NCI-H526 (cell line): ENCODE results near the gene SLU7.

Source experiments
- DNase-seq, 2 experiments: peaks; one replicate each; lab custom pipeline; 2025; lab: John Stamatoyannopoulos, UW

Gene SLU7

GRCh38 chr5:160418561-160419457 is at the start of gene SLU7:
Gene SLU7 (minus strand): TSS chr5:160419081. CDS start chr5:160415294, 3,787 bp downstream.
- DNase-seq: peak; percentile 70 to 89

DNA sequence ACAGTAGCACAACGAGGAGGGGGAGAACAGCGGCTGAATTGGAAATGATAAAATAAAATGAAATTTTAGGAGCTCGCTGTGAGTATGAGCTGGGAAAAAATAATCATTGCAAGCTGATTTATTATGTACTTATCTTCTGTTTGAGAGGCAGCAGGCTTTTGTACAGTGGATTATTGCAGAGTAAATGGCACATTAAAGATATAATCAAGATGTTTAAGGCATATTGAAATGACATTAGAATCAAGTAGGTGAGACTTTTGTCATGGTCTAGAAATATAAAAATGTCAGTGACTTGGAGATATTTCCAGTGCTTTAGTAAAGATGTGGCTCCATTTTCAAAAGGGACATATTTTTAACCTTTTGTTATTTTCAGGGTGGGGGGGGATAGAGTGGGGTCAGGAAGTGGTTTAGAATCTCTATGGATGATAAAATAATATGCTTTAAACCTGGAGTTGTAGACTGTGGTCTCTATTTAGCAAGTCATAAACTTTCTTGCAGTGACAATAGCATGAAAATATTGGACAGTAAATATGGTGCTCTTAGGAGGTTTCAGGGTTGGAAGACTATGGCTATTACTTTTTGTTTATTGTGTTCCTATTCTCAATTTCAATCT is 49.6 kb upstream of the SLU7 start:
- no peak for DNase-seq

DNA sequence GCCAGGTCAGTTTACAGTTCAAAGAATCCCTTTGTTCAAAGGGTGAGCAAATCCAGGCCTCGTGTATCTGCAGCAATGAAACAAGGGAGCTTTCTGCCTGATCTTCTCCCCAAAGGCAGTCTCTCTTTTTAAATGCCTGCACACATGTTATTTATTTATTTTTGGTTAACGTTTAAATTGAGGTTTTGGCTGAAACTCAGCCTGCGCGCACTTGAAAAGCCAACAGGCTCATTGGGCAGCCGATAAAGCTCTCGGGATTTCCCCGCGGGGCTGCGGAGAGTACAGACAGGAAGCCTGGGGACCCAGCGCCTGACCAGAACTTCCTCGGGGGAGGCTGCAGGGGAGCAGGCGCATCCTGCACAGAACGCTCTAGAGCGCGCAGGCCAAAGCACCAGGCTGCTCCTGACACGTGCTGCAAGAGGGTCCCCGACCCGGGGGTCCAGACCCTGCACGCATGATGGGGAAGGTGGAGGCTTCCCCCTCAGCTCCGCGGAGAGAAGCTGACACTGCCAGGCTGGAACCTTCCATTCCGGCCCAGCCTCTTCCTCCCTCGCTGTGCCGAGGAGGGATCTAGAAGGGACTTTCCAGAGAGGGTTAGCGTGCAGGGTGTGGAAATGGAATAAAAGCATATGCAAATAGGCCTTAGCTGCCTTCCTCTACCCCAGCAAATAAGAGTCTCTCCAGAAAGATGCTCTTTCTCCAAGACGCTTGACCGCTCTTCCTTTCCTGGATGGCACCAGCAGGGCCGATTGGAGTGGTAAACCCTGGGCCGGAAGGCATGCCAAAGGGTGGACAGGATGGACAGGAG is 48.9 kb upstream of the SLU7 start:
- no peak for DNase-seq

- DNase-seq: no peak
These were observed 48.1 kb upstream of the SLU7 start for GRCh38 chr5:160466889-160467554.

DNA sequence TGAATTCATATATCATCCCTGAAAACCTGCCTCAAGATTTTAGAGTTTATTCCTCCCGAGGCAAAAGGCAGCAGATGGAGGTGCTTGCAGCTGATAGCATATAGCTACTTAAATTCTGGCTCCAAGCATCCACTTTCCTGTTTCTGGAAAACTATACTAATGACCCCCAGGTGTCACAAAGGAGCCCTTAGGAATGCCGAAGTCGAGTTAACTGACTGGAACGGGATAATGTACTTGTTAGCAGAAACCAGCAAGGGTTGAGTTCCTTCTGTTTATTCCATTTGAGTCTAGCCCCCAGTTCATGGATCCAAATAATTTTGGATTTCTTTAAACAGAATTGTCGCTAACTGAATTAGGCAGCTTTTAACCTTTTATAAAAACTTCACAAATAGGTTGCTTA is 47.2 kb upstream of the SLU7 start:
- no peak for DNase-seq

DNA sequence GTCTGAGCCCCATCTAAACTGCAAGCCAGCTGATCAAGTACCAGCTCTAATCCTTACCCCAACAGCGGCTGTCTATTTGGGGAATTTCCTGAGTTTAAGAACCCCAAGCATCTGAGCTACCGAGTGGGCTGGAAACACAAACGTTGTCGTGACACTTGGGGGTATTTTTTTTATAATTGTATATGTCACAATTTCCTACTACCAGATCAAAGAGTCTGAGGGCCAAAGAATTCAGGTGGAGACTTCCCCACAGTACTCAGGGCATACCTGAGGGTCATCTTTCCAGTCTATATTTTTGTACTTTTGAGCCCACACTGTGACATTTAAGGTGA is 45.6 kb upstream of the SLU7 start:
- no peak for DNase-seq

DNA sequence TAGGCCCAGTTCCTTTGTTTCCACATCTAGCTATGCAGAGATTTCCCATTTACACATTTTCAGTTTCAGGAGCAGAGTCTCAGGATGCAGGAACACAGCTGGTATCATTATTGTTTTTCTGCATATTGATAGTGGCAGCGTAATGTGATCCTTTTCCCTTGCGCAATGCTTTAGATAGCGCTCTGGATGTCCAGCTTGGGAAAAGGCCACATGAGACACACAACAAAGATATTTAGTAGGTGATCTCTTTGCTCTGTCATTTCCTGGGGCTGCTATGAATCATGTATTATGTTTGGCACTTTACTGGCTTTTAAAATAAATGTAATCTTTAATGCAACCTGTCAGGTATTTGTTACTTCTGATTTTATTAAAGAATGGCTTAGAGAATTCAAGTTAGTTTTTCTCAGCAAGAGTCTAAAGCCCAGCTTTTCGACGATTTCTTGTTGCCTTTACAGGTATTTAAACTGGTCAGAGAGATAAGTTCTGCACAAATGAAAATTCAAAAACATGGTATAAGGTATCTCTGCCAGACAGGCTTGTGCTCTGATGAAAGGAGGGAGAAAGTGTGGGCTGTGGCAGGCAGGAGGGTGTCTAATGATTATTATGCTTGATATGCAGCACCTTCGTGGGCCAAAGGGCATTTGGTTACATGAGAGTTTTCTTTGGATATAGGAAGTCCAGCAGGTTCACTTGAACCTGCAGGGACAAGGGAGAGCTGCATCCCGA is 45.0 kb upstream of the SLU7 start:
- no peak for DNase-seq

GRCh38 chr5:160463227-160463626 is 44.3 kb upstream of the SLU7 start:
- no peak for DNase-seq

GRCh38 chr5:160462167-160462566 is 43.3 kb upstream of the SLU7 start:
- DNase-seq: no peak

GRCh38 chr5:160461378-160461777 is 42.5 kb upstream of the SLU7 start:
- no peak for DNase-seq

GRCh38 chr5:160460377-160461049 is 41.6 kb upstream of the SLU7 start:
- no peak for DNase-seq

- no peak for DNase-seq
These were observed 40.2 kb upstream of the SLU7 start for GRCh38 chr5:160458806-160459800.

DNA sequence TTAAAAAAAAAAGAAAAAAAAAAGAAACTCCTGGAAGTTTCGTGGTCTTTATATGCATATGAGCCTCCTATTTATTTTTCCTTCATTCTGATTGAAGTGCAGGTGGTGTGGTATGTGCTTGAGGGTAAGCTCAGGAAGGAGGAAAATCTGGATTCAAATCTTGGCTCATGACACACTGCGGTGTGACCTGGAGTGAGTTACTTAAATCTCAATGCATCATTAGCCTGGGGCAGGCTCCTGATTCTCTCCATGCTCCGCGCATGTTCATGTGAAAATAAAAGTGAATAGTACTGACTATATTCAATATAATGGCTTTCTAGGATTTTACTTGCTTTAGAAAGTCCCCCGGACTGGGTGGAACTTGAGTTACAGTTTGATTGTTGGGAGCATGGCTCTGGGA is 38.4 kb upstream of the SLU7 start:
- no peak for DNase-seq

GRCh38 chr5:160456480-160457177 is 37.7 kb upstream of the SLU7 start:
- no peak for DNase-seq

DNA sequence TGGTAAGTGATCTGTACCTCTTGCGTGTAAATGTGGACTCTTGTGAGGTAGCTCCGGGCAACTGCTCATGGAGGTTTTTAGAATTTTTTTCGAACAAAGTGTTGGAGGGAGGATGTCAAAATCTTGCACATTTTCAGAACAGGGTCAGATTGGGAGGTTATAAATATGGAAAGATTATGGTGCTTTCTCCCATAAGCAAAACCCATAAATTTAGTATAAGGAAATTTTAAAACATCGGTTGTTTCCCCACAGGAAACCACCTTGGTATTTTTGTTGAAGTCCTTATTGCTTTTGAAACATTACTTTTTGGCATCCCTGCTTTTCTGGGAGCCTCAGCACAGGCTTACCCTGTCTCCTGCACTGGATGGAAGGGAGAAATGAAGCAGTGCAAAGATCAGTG is 36.7 kb upstream of the SLU7 start:
- DNase-seq: no peak

DNA sequence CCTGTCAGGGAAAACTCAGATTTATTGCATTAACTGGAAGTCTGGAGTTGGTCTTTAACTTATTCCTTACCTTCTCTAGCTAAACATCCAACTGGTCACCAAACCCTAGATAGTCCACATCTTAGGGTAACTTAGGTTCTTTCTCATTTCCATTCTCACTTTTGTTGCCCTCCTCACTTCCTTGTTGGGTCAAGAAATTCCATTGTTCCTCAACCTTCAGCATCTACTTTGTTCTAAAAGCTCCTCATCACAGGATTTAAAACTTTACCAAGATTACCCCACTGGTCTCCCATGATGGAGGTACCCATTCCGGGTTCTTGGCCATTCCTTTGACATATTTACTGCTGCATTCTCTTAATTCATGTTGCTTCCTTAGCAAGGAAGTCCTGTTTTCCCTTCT is 34.9 kb upstream of the SLU7 start:
- DNase-seq: no peak

DNA sequence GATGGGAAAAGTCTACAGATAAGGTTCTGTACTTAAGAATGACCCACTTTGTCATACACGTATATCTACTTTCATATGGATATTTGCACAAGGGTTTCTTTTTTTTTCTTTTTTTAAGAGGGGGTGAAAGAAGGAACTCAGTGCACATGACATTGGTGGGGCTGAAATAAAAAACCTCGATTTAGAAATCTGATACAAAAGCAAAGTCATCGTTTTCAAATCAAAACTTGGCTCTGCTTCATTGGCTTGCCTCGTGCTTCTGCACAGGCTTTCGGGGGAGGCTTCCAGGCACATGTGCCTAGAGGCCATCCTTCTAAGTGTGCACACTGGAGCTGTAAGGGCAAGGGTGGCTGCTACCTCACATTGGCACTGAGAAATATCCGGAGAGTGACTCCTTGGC is 33.9 kb upstream of the SLU7 start:
- DNase-seq: no peak

DNA sequence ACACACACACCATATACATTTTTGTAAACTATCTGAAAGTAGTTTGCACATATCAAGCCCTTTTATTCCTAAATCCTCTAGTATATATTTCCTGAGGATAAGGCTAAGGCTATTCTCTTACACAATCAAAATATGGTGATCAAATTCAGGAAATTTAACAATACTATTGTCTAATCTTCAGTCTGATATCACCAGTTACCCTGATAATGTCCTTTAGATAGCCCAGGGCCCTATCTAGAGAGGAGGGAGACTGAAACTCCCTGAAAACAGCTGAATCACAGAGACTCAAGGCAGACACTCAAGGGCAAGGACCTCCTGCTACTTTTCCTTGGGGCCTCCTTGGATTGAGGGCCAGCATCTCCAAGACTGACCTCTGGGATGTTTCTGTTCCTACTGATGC is 33.2 kb upstream of the SLU7 start:
- DNase-seq: no peak

DNA sequence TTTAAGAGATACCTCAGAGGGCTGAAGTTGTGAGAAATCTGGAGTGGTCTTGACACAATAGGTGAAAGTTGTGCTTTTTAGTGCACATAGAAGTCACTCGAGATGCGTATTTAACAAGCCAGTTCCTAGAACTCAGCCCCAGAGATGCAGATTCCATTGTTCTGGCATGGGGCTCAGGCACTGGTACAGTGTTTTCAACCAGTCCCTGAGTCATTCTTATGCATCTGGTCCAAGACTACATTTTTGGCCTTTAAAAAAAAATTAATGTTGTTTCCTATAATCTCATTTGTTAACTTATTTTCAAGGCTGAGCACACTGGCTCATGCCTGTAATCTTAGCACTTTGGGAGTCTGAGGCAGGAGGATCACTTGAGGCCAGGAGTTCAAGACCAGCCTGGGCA is 32.4 kb upstream of the SLU7 start:
- DNase-seq: no peak
